Measurements from ENCODE around the gene PRR5L. TPM values are rescaled to one million over a fixed set of nuclear protein-coding genes. Genes with fewer than 3 reads are reported as not detected.

PRR5L gene
- total and polyA plus RNA-seq, 9 donors, result 5.9 to 56.3 (median 22.1) TPM

GRCh38 chr11:36364551-36365325, 68.7 kb downstream of the PRR5L start:
- WGBS, 3 donors, result 72 to 78% (median 76%) methylated on average over 10 of the region's 10 CpGs
- intact Hi-C loops (cut with DNase I), result loop anchor here in 1 of 4 donors (5.0 kb wide), 1 partner anchor 177 kb away; no protein-coding TSS in a partner anchor

DNA sequence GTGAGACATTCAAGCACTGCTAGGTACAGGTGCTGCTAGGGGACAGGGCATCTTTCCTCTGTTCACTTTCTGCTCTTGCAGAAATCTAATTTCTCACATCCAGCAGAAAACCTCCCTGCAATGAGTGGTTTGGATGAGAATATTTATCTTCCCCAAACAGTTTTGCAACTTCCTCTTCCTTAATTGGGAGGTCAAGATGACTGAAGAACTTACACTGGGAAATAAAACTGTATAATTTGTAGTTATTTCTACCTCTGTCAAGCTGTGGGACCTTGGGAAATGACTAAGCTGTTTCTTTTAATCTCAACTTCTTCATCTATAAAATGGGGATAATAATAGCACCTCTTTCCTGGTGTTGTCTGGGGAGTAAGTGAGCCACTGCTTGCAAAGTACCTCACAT, 69.8 kb downstream of the PRR5L start:
- intact Hi-C loops (cut with DNase I), result no loop called here
- Histone ChIP-seq H3K4me3 (no peak overlapping the region), H3K36me3 (no peaks in the 10 kb centered on the region), H3K27me3 (no peaks in the 10 kb centered on the region), H3K27ac (no peak overlapping the region), H3K9me3 (no peaks in the 10 kb centered on the region), H3K4me1 (ENCODE audit: insufficient read depth) (peaks cover 4% of the 10 kb centered on the region)
- no peak for TF ChIP-seq POLR2A (IDR thresholded peaks at IDR 0.05)
- no peak for TF ChIP-seq CTCF (IDR thresholded peaks at IDR 0.05)
- TF ChIP-seq EP300 (IDR thresholded peaks at IDR 0.05), result no peak
- no peak for DNase-seq

More at GRCh38 chr11:36364551-36365325, 68.7 kb downstream of the PRR5L start:
- Histone ChIP-seq H3K36me3 (no peaks in the 10 kb centered on the region), H3K4me1 (ENCODE audit: insufficient read depth) (peaks cover 4% of the 10 kb centered on the region), H3K27ac (no peak overlapping the region), H3K9me3 (no peaks in the 10 kb centered on the region), H3K4me3 (no peak overlapping the region), H3K27me3 (no peaks in the 10 kb centered on the region)
- TF ChIP-seq CTCF (IDR thresholded peaks at IDR 0.05) (no peak), POLR2A (IDR thresholded peaks at IDR 0.05) (no peak), EP300 (IDR thresholded peaks at IDR 0.05) (no peak)
- no peak for DNase-seq

- intact Hi-C loops (cut with DNase I), result no loop called here
- no peak for DNase-seq
- 8 to 20% (median 10%) methylated on average over 9 of the region's 9 CpGs for WGBS, 3 donors
These were observed 72.0 kb downstream of the PRR5L start for GRCh38 chr11:36367806-36368680.

More at GRCh38 chr11:36367806-36368680, 72.0 kb downstream of the PRR5L start:
- TF ChIP-seq EP300 (IDR thresholded peaks at IDR 0.05) (no peak), POLR2A (IDR thresholded peaks at IDR 0.05) (no peak), CTCF (IDR thresholded peaks at IDR 0.05) (no peak)
- Histone ChIP-seq H3K9me3 (no peaks in the 10 kb centered on the region), H3K4me1 (ENCODE audit: insufficient read depth) (peaks cover 9% of the 10 kb centered on the region), H3K36me3 (no peaks in the 10 kb centered on the region), H3K4me3 (no peak overlapping the region), H3K27ac (peak overlapping the region in 1 of 2 donors; percentile 42), H3K27me3 (no peaks in the 10 kb centered on the region)

All from ovary (tissue), 9 donors.